ENCODE data around the gene ARHGDIB. TPM values are rescaled to one million over a fixed set of nuclear protein-coding genes. Genes with fewer than 3 reads are reported as not detected.

The ARHGDIB gene
- total and polyA plus RNA-seq, 2 experiments from 2014 or later: 0.89 TPM; not detected in 1

GRCh38 chr12:14931791-14932560, 29.4 kb downstream of the ARHGDIB start:
- no peak overlapping the region for H3K27ac Mint-ChIP-seq
- no peaks in the 10 kb centered on the region for H3F3A ChIP-seq (replicated peaks; ENCODE audit: low read depth)
- H3K79me2 ChIP-seq (replicated peaks; ENCODE audit: insufficient read depth): no peaks in the 10 kb centered on the region
- no peak overlapping the region for H3K4me2 ChIP-seq
- H3K9me3 Mint-ChIP-seq: no peaks in the 10 kb centered on the region
- TF ChIP-seq NANOG (IDR thresholded peaks at IDR 0.05; ENCODE audit: borderline replicate concordance): no peak
- TF ChIP-seq, protein P1, sequence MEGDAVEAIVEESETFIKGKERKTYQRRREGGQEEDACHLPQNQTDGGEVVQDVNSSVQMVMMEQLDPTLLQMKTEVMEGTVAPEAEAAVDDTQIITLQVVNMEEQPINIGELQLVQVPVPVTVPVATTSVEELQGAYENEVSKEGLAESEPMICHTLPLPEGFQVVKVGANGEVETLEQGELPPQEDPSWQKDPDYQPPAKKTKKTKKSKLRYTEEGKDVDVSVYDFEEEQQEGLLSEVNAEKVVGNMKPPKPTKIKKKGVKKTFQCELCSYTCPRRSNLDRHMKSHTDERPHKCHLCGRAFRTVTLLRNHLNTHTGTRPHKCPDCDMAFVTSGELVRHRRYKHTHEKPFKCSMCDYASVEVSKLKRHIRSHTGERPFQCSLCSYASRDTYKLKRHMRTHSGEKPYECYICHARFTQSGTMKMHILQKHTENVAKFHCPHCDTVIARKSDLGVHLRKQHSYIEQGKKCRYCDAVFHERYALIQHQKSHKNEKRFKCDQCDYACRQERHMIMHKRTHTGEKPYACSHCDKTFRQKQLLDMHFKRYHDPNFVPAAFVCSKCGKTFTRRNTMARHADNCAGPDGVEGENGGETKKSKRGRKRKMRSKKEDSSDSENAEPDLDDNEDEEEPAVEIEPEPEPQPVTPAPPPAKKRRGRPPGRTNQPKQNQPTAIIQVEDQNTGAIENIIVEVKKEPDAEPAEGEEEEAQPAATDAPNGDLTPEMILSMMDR (conservative IDR thresholded peaks at IDR 0.05; ENCODE audit: low read depth in 2 of 2): no peak
- no peak for TF ChIP-seq STAT1 (IDR thresholded peaks at IDR 0.05; ENCODE audit: unreplicated experiment)
- TF ChIP-seq, protein P2, sequence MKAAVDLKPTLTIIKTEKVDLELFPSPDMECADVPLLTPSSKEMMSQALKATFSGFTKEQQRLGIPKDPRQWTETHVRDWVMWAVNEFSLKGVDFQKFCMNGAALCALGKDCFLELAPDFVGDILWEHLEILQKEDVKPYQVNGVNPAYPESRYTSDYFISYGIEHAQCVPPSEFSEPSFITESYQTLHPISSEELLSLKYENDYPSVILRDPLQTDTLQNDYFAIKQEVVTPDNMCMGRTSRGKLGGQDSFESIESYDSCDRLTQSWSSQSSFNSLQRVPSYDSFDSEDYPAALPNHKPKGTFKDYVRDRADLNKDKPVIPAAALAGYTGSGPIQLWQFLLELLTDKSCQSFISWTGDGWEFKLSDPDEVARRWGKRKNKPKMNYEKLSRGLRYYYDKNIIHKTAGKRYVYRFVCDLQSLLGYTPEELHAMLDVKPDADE (IDR thresholded peaks at IDR 0.05): no peak
- TF ChIP-seq ZNF114 (CRISPR knock-in tag; IDR thresholded peaks at IDR 0.05): no peak
- H3K36me3 Mint-ChIP-seq (ENCODE audit: low read depth): no peaks in the 10 kb centered on the region
- no peak overlapping the region for H2AFZ ChIP-seq
- peaks cover 9% of the 10 kb centered on the region; the same call in 1 of the 2 replicates for H3K4me1 ChIP-seq (ENCODE audit: insufficient read depth)
- peaks cover 18% of the 10 kb centered on the region; the same call in 2 of the 3 replicates for H3K4me1 Mint-ChIP-seq
- H3K4me3 Mint-ChIP-seq: no peak overlapping the region
- H3K27ac ChIP-seq (ENCODE audit: low read depth): no peak overlapping the region
- no peaks in the 10 kb centered on the region for H3K27me3 ChIP-seq (ENCODE audit: insufficient read depth)
- H3K4me3 ChIP-seq: no peak overlapping the region
- DNase-seq (ENCODE audit: low spot score) (no peak), ATAC-seq (no peak)
- no peaks in the 10 kb centered on the region for H3K9me2 ChIP-seq (ENCODE audit: insufficient read depth)
- peaks cover 6% of the 10 kb centered on the region for H3K27me3 Mint-ChIP-seq (ENCODE audit: insufficient read depth, low read depth, poor library complexity)
- no peaks in the 10 kb centered on the region for H3K36me3 ChIP-seq (ENCODE audit: insufficient read depth)
- no peaks in the 10 kb centered on the region for H4K20me1 ChIP-seq (replicated peaks; ENCODE audit: insufficient read depth)

- no peak for ATAC-seq
- TF ChIP-seq, protein P1 (conservative IDR thresholded peaks at IDR 0.05; ENCODE audit: low read depth in 2 of 2): no peak
- TF ChIP-seq, protein P2 (IDR thresholded peaks at IDR 0.05): no peak
- no peak overlapping the region for H3K4me3 ChIP-seq
- peaks cover 18% of the 10 kb centered on the region; the same call in 2 of the 3 replicates for H3K4me1 Mint-ChIP-seq
- H3K4me3 Mint-ChIP-seq: no peak overlapping the region
- DNase-seq (ENCODE audit: low spot score): no peak
- H3K79me2 ChIP-seq (replicated peaks; ENCODE audit: insufficient read depth): no peaks in the 10 kb centered on the region
- no peaks in the 10 kb centered on the region for H3K36me3 Mint-ChIP-seq (ENCODE audit: low read depth)
- H3K27me3 ChIP-seq (ENCODE audit: insufficient read depth): no peaks in the 10 kb centered on the region
- H3F3A ChIP-seq (replicated peaks; ENCODE audit: low read depth): no peaks in the 10 kb centered on the region
- no peak overlapping the region for H3K27ac ChIP-seq (ENCODE audit: low read depth)
- H2AFZ ChIP-seq: no peak overlapping the region
- no peak overlapping the region for H3K4me2 ChIP-seq
- H3K9me3 Mint-ChIP-seq: no peaks in the 10 kb centered on the region
- no peaks in the 10 kb centered on the region for H3K36me3 ChIP-seq (ENCODE audit: insufficient read depth)
- no peak overlapping the region for H3K27ac Mint-ChIP-seq
- no peaks in the 10 kb centered on the region for H4K20me1 ChIP-seq (replicated peaks; ENCODE audit: insufficient read depth)
- H3K4me1 ChIP-seq (ENCODE audit: insufficient read depth): peaks cover 9% of the 10 kb centered on the region; the same call in 1 of the 2 replicates
- H3K9me2 ChIP-seq (ENCODE audit: insufficient read depth): no peaks in the 10 kb centered on the region
- H3K27me3 Mint-ChIP-seq (ENCODE audit: insufficient read depth, low read depth, poor library complexity): peaks cover 6% of the 10 kb centered on the region
Observed at GRCh38 chr12:14931359-14931758, 30.0 kb downstream of the ARHGDIB start.
